ENCODE measurements around the gene CCDC142.
A peak's percentile ranks its signal among the peaks of the same experiment; 100 is the strongest.

Gene CCDC142

GRCh38 chr2:74502720-74503505 is 20.1 kb upstream of the CCDC142 start:
- DNase-seq (ENCODE audit: low read depth), result peak; percentile 34
- H3K4me3 ChIP-seq (ENCODE audit: low read depth, low read length), result peak overlapping the region; percentile 36
- in situ Hi-C loops (cut with HindIII; ENCODE audit: low sequenced_read_pairs), result no loop called here
- TF ChIP-seq CTCF (IDR thresholded peaks at IDR 0.05; ENCODE audit: low read depth, low read length, missing control alignments), result peak; percentile 28

- peak overlapping the region; percentile 36 for H3K4me3 ChIP-seq (ENCODE audit: low read depth, low read length)
- DNase-seq (ENCODE audit: low read depth), result no peak
- no peak for TF ChIP-seq CTCF (IDR thresholded peaks at IDR 0.05; ENCODE audit: low read depth, low read length, missing control alignments)
- in situ Hi-C loops (cut with HindIII; ENCODE audit: low sequenced_read_pairs), result no loop called here
These were observed 19.4 kb upstream of the CCDC142 start for GRCh38 chr2:74502147-74502719.

- no peak overlapping the region for H3K4me3 ChIP-seq (ENCODE audit: low read depth, low read length)
- no peak for DNase-seq (ENCODE audit: low read depth)
- in situ Hi-C loops (cut with HindIII; ENCODE audit: low sequenced_read_pairs), result no loop called here
- TF ChIP-seq CTCF (IDR thresholded peaks at IDR 0.05; ENCODE audit: low read depth, low read length, missing control alignments), result no peak
These were observed 18.7 kb upstream of the CCDC142 start for GRCh38 chr2:74501335-74502071.

GRCh38 chr2:74500578-74500946 is 17.8 kb upstream of the CCDC142 start:
- in situ Hi-C loops (cut with HindIII; ENCODE audit: low sequenced_read_pairs), result no loop called here
- no peak overlapping the region for H3K4me3 ChIP-seq (ENCODE audit: low read depth, low read length)
- no peak for DNase-seq (ENCODE audit: low read depth)
- TF ChIP-seq CTCF (IDR thresholded peaks at IDR 0.05; ENCODE audit: low read depth, low read length, missing control alignments), result no peak

- no peak for TF ChIP-seq CTCF (IDR thresholded peaks at IDR 0.05; ENCODE audit: low read depth, low read length, missing control alignments)
- H3K4me3 ChIP-seq (ENCODE audit: low read depth, low read length), result no peak overlapping the region
- no peak for DNase-seq (ENCODE audit: low read depth)
- in situ Hi-C loops (cut with HindIII; ENCODE audit: low sequenced_read_pairs), result no loop called here
These were observed 17.3 kb upstream of the CCDC142 start for GRCh38 chr2:74499940-74500577.

GRCh38 chr2:74499267-74499939 is 16.6 kb upstream of the CCDC142 start, which contains the start of gene LBX2:
Gene LBX2 (minus strand): TSS chr2:74499603. CDS start chr2:74499537, 66 bp downstream.
- in situ Hi-C loops (cut with HindIII; ENCODE audit: low sequenced_read_pairs), result no loop called here
- no peak for TF ChIP-seq CTCF (IDR thresholded peaks at IDR 0.05; ENCODE audit: low read depth, low read length, missing control alignments)
- no peak for DNase-seq (ENCODE audit: low read depth)
- H3K4me3 ChIP-seq (ENCODE audit: low read depth, low read length), result peak within 1 kb of the TSS; percentile 19

Data from astrocyte of the cerebellum (primary cell).